HL-60/S4 treated with phorbol 12-myristate 13-acetate at 8.2 ng/mL for 4 days and 3 days (cell line): ENCODE results near the gene ANLN.

Experiments used
- in situ Hi-C: fragments of 300-500 bp; cut with MboI; formaldehyde crosslinking; loops from 2 replicates; pipeline ENCODE4 v1.15.0; 2022; ENCODE audit warnings: low sequenced_read_pairs

Gene ANLN, protein sequence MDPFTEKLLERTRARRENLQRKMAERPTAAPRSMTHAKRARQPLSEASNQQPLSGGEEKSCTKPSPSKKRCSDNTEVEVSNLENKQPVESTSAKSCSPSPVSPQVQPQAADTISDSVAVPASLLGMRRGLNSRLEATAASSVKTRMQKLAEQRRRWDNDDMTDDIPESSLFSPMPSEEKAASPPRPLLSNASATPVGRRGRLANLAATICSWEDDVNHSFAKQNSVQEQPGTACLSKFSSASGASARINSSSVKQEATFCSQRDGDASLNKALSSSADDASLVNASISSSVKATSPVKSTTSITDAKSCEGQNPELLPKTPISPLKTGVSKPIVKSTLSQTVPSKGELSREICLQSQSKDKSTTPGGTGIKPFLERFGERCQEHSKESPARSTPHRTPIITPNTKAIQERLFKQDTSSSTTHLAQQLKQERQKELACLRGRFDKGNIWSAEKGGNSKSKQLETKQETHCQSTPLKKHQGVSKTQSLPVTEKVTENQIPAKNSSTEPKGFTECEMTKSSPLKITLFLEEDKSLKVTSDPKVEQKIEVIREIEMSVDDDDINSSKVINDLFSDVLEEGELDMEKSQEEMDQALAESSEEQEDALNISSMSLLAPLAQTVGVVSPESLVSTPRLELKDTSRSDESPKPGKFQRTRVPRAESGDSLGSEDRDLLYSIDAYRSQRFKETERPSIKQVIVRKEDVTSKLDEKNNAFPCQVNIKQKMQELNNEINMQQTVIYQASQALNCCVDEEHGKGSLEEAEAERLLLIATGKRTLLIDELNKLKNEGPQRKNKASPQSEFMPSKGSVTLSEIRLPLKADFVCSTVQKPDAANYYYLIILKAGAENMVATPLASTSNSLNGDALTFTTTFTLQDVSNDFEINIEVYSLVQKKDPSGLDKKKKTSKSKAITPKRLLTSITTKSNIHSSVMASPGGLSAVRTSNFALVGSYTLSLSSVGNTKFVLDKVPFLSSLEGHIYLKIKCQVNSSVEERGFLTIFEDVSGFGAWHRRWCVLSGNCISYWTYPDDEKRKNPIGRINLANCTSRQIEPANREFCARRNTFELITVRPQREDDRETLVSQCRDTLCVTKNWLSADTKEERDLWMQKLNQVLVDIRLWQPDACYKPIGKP

DNA sequence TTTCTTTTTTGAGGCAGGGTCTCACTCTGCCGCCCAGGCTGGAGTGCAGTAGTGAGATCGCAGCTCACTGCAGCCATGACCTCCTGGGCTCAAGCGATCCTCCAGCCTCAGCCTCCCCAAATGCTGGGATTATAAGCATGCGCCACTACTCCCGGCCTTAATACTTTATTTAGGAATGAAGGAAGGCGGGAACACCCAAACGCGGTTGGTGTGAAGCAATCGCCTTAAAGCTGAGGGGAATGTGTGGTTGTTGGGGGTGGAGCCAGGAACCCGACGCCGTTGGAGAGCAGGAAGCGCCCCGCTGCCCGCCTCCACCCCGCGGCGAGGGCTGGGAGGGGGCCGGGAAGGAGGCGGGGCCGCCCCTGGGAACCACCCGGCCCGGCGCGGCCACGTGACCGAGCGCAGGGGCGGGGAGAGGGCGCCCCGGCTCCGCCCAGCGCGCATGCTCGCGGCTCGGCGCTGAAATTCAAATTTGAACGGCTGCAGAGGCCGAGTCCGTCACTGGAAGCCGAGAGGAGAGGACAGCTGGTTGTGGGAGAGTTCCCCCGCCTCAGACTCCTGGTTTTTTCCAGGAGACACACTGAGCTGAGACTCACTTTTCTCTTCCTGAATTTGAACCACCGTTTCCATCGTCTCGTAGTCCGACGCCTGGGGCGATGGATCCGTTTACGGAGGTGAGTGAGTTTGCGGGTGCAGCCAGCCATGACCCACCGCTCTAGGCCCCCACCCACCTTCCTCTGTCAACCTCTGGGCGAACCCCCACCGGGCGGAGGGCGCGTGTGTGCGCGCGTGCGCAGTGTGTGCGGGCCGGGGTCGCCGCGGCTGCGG is at the start of gene ANLN:
Gene ANLN, plus strand, starts transcription at position 492 of the 828 bp plus-strand sequence. Its CDS starts 165 bp downstream, at position 657.
- in situ Hi-C loops, result no loop called here

DNA sequence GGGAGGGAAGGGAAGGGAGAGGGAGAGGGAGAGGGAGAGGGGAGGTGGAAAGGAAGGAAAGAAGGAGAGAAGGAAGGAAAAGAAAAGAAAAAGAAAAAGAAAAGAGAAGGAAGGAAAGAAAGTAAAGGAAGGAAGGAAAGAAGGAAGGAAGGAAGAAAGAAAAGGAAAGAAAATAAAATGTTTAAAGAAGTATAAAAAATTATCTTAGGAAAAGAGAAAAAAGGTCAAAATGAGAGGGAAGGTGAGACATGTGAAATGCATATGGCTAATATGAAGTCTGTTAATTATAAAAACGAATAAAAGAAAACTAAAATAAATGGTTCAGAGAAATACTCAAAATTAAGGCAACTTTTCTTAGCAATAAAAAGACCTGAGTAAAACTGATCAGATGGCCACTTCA is 46.1 kb upstream of the ANLN start:
- in situ Hi-C loops, result no loop called here

DNA sequence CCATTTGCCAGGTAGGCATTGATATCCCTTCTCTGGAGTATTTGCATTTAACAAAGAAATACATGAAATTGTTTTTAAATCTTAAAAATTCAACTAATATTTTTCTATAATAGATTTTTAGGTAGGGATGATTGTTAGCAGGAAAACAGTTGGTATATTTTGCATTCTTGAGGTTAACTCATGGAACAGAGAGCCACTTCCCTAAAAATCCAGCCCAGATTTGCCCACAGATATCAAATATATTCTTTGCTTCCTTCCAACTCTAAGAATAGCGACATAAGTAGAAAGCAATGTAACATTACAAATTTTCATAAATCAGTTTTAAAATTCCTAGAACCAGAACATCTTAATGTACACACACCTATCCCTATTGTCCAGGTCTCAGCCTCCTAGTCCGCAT is 45.0 kb upstream of the ANLN start:
- in situ Hi-C loops, result no loop called here

DNA sequence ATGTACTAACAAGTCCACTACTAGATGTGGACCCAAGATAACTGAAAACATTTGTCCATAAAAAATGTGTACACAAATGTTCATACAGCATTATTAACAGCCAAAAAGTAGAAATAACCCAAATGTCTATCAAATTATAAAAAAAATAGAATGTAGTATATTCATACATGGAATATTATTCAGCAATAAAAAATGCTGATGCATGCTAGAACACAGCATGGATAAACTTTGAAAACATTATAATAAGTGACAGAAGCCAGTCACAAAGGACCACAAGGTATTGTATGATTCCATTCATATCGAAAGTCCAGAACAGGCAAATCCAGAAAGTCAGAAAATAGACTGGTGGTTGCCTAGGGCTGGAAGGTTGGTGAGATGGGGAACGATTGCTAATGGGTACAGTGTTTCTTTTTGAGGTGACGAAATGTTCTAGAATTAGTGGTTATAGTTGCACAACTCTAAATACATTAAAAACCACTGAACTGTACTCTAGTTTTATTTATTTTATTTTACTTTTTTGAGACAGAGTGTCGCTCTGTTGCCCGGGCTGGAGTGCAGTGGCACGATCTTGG is 43.3 kb upstream of the ANLN start:
- in situ Hi-C loops, result no loop called here

DNA sequence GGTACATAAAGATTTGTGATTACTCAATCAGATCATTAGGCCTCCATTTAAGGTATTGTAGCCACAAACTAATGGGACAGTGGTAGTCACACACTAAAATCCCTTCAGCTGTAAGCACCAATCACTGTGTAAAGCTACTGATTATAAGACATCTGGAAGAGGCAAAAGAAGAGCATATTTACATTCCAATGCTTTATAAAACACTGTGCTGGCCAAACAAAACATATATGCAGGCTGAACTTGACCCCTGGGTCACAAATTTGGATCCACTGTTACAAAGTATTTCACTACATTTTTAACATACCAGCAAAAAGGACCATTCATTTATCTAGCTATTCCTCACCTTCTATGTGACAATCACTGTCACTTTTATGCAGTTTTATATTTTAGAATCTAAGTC is 41.4 kb upstream of the ANLN start:
- in situ Hi-C loops, result no loop called here

DNA sequence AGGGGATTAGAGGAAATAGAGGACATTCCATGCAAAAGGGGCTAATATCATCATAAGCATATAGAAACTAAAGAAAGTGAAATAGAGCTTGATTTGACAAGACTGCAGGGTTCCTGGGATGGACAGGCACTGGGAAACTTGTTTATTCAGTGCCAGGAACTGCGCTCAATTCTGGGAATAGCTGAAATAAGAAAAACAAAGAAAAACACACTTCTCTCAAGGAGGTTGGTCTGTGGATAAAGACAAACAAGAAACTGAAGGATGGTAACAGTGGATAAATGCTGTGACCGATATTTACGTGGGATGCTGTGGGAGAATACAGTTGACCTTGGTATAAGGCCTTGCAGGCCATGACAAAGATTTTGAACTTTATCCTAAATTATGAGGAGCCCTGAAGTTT is 40.9 kb upstream of the ANLN start:
- in situ Hi-C loops, result no loop called here

DNA sequence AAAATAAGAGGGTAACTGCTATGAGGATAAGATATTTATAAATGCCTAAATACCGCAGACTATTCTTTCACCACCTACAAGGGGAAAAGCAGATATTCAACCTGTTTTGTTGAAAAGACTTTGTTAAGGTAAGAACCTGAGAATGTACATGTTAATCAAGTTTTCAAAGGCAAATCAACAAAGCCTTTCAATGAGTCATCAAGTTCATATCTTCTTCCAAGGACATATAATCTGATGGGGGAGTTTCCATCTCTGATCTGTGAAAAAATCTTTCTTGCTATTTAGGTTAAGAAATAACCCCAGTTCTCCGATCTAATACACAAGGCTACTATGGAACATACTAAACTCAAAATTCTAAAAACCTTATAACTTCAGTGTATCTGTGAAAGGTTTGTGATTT is 40.0 kb upstream of the ANLN start:
- in situ Hi-C loops, result no loop called here

DNA sequence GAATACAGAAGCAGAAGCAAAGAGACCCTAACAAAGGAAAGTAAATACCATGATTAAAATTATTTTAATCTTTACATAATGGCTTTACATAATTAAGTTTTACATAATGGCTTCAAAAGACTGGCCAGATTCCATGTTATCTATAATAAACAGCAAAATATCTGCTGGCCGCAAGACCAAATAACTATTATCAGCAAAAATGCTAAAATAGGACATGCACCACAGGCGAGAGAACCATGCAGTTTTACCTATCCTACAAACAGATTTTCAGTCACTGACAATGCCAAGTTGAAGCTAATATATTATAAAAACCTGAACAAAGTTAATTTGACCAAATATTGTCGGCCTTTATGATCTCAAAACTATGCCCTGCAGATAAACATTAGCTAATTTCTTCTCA is 34.2 kb upstream of the ANLN start:
- in situ Hi-C loops, result no loop called here

DNA sequence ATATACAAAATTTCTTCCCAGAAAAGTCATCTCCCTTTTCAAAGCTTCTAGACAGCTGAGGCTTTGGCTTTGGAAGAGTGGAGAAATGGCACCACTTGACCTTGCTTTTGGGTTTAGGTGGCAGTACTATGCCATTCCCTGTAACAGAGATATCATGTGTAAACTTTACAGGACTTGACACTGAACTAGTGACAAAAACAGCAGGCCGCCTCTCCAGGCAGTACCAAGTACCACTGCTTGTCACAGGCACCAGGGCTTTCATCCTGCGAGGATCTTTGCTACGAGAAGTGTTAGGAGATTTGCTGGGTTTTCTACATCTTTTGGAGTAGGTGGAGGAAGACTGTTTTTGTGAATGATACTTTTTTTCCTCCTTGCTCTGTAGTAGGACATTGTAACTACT is 32.6 kb upstream of the ANLN start:
- in situ Hi-C loops, result no loop called here

DNA sequence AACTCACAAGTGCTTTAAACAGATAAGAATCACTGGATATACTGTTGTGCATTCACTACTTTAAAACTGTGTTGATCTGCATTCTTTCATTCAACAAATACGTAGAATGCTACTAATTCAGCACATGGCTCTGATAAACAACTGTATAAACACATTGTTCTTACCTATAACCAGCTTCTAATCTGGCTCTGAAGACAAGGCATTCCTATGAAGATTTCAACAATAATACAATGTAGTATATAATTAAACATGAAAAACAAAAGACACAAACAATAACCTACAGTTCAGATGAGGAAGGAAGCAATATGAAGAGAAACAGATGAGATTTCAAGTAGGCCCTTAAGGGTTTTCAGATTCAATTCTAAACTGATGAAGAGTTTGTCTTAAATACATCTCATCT is 31.1 kb upstream of the ANLN start:
- in situ Hi-C loops, result no loop called here

DNA sequence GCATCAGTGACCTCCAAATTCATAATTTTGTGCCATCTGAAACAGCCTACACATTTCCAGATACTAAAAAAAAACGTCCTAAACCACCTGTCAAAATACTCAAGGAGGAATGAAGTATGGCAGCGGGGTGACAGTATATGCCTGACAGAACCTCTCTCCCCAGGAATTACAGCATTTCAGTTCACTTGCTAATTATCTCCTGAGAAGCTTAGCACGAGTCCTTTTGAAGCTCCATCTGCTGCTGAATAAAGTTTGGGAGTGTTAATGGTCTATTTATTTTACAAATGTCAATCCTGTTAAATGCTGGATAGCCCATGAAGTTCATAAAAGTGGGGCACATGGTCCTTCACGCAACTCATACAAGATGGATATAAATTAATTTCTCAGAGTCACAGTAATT is 29.4 kb upstream of the ANLN start:
- in situ Hi-C loops, result no loop called here

DNA sequence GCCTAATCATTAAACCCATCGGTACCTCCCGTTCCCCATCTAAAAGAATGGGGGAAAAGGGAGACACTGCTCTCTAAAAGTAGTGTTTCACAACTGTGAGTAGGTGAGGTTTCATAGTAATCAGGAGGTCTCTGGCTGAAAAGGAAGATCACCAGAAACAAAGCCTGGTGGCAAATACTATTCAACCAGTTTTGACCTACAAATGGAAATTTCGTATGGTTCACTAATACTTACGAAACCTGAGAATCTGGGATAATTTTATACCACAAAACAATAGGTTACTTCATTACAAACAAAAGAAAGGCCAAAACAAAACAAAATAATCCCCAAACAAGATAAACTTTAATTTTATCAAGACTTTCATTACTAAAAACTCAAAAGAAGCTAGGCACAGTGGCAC is 28.4 kb upstream of the ANLN start:
- in situ Hi-C loops, result no loop called here

DNA sequence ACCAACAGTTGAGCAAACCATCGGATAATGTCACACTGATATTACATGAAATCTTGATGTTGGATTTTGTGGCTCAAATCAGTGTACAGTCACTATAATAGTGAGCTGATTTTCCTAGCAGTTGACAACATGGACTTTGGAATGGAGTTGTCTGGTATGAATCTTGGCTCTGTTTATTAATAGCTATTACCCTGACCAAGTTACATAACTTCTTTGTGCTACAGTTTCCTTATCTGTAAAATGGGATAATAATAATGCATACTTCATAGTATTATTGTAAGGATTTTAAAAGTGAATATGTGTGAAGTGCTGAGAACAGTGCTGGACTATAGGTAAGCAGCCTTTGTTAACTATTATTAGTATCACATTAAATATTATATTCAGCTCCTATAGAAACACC is 26.1 kb upstream of the ANLN start:
- in situ Hi-C loops, result no loop called here

DNA sequence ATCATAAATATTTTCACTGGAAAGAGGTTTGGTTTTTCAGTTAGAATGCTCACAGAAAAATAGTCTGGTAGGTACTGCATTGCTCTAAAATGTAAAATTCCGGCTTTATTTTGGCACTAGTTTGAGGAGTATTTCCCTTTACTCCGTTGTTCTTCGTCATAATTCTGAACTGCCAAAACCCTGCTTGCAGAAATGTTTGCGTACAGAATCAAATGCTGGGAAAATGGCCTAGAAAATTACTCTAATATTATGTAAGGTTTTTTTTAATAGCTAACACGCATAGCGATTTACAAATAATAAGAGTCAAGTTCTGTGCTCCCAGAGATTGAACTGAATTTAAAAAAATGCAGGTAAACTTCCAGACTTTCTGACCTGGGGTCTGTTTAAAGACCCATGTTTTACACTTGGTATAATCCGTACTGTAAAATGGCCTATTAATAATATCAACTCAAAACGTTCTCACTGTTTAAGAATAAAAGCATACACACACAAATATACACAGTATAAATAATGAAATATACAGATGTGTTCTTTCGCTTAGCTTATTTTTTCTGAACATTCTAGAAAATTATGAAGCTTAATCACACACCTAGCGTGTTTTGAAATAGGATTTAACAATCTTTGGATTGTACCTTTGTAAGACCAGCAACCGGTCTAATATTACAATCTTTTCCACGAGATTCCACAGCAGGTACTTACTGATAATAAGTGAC is 23.5 kb upstream of the ANLN start:
- in situ Hi-C loops, result no loop called here

DNA sequence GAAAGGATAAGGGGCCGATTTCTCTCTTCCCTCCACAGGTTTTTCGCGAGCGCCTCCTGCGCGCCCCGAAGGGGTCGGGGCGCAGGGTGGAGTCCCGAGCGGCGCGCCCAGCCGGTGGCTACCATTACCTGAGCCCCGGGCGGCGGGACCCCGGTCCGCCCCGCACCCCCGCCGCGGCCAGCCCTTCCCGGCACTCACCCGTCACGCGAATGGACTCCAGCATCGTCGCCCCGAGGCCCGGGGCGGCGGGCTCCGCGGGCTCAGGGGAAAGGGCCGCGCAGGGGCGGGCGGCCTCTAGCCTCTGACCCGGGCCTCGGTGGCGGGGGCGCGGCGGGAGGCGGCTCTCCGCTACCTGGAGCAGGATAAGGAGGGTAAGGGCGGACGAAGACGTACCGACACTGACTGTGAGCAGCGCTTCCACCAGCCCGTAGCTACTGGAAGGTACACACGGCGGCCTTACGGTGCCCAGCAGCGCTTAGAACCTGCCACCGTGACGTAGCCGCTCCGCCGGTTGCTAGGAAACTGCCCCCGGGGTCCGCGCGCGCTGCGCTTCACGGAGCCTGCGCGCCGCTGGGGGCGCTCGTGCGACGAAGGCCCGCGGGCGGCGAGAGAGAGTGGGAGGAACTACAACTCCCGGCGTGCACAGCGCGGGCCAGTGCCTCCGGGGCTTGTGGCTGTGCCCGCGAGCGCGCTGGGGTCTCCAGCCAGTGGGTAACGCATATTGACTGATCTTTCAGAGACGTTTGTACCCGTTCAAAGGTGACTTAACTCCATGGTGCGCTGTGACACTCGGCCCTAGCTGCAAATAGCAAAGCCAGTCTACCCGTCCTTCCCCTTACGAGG is 22.7 kb upstream of the ANLN start:
- in situ Hi-C loops, result no loop called here

DNA sequence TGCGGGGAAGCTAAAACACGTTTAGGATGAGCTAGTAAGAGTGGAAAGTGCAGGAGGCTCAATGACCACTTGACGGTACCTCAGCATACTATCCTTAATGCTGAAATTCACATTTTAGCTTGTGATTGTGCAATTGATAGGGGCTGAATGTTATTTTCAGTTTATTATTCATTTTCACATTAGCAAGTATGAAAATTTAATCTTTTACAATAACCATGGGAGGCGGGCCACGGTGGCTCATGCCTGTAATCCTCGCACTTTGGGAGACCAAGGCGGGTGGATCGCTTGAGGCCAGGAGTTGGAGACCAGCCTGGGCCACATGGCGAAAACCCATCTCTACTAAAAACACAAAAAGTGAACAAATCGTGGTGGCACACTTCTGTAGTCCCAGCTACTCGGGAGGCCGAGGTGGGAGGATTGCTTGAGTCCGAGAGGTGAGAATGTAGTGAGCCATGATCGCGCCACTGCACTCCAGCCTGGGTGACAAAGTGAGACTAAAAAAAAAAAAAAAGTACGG is 22.0 kb upstream of the ANLN start:
- in situ Hi-C loops, result no loop called here

DNA sequence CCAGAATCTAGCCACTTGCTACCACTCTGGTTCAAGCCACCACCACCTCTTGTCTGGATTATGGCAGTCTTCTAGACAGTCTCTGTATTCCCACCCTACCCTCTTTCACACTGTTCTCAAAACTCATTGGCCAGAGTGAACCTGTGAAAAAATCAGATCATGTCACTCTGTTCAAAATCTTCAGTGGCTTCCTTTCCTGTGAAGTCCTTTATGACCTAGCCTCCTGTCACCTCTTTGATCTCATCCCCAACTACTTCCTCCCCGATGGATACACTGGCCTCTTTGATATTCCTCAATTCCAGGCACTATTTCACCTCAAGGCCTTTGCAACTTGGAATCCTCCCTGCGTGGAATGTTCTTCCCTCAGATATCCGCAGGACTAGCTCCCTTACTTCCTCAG is 21.2 kb upstream of the ANLN start:
- in situ Hi-C loops, result no loop called here

DNA sequence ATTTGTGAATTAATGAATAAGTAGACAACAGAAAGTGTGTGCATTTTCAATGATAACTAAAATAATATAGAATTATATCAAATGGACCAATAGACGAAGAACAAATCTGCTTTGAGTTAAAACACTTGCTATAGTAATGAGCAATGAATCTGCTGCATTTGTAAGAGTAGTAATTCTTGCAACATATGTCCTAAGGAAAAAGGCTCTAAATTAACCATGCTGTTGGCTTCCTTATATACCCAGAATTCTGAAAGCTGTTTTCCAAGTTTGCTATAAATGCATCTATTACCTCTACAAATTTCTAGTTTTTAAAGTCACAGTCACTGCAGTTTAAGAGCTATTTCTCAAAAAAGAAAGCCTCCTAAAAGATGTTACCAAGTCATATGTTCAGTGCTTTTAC is 20.5 kb upstream of the ANLN start:
- in situ Hi-C loops, result no loop called here

DNA sequence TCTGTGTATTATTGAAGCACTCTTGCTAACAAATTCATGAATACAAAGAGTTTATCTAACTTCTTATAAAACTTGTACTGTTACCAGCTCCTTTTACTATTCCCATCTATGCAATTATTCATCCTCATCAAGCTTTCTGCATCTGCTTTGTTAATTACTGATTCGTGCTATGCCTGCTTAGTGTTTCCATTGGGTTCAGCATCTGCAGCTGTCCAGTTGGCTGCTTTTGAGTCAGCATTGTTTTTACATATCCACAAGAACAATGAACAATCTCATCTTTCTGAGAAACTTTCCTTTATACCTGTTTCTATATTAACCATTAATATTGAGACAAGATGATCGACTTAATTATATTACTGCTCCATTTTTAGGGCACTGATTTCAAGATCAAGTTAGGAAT is 19.6 kb upstream of the ANLN start:
- in situ Hi-C loops, result no loop called here
